ENCODE measurements around the gene SLC26A11.
"Not testable (repeated sequence)": the region's sequence is repeated elsewhere in the genome, so short reads cannot be mapped to it uniquely, and the experiment has no call there.

Gene SLC26A11

GRCh38 chr17:80243526-80244433 is 23.6 kb downstream of the SLC26A11 start:
- DNase-seq (ENCODE audit: low read depth in 2 of 2): no peak

DNA sequence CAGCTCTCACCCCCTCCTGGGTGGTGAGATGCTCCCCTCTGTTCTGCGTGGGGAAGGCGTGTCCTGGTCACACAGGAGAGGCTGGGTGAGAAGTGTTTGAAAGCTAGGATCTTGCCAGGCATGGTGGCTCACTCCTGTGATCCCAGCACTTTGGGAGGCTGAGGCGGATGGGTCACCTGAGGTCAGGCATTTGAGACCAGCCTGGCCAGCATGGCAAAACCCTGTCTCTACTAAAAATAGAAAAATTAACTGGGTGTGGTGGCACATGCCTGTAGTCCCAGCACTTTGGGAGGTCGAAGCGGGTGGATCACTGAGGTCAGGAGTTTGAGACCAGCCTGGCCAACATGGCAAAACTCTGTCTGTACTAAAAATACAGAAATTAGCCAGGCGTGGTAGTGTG is 24.2 kb downstream of the SLC26A11 start:
- DNase-seq (ENCODE audit: low read depth in 2 of 2): not testable (repeated sequence)

DNA sequence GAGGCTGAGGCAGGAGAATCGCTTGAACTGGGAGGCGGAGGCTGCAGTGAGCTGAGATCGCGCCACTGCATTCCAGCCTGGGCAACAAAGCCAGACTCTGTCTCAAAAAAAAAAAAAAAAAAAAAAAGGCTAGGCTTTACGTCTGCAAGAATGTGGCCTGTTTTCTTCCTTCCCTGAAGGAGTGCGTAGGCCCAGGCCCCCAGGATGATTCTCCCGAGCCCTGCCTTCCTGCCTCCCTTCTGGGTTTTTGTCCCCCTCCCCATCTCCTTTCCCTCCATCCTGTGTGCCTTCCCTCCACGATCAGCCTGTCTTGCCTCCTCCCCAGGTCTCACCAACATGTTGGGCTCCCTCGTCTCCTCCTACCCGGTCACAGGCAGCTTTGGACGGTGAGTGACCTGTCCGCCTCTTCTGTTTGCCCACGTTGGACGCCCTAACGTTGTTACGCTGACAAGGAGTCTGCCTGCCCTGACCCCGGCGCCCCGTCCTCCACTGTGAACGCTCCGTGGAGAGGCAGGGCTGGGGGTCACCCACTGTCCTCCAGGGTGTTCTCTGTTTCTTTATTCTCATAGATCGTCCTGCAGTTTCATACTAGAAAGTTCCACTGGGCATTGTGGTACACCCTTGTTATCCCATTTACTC is 24.8 kb downstream of the SLC26A11 start:
- no peak for DNase-seq (ENCODE audit: low read depth in 2 of 2)

- DNase-seq (ENCODE audit: low read depth in 2 of 2): no peak
Observed at GRCh38 chr17:80245566-80246265, 25.5 kb downstream of the SLC26A11 start.

- DNase-seq (ENCODE audit: low read depth in 2 of 2): no peak
Observed at GRCh38 chr17:80246266-80246681, 26.0 kb downstream of the SLC26A11 start.

DNA sequence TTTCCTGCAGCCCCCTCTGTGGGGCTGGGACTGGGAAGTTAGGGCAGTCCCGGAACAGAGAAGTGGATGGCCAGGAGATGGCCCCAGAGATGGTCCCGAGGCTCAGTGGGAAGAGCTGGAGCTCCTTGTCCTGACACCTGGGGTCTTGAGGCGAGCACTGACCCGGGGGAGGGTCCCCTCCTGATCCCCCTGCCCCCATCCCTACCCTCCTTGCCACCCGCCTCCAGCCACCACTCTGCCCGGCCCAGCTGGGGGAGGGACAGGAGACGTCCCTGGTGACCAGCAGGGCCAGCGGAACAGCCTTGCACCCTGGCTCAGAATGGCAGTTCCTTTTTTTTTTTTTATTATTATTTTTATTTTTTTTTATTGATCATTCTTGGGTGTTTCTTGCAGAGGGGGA is 26.5 kb downstream of the SLC26A11 start:
- no peak for DNase-seq (ENCODE audit: low read depth in 2 of 2)

- DNase-seq (ENCODE audit: low read depth in 2 of 2): no peak
Observed at GRCh38 chr17:80247561-80247960, 27.3 kb downstream of the SLC26A11 start.

GRCh38 chr17:80248001-80248893 is 28.0 kb downstream of the SLC26A11 start:
- DNase-seq (ENCODE audit: low read depth in 2 of 2): no peak

GRCh38 chr17:80248894-80249710 is 28.9 kb downstream of the SLC26A11 start:
- no peak for DNase-seq (ENCODE audit: low read depth in 2 of 2)

- no peak for DNase-seq (ENCODE audit: low read depth in 2 of 2)
Observed at GRCh38 chr17:80251966-80252365, 31.7 kb downstream of the SLC26A11 start.

GRCh38 chr17:80252871-80253270 is 32.6 kb downstream of the SLC26A11 start:
- no peak for DNase-seq (ENCODE audit: low read depth in 2 of 2)

DNA sequence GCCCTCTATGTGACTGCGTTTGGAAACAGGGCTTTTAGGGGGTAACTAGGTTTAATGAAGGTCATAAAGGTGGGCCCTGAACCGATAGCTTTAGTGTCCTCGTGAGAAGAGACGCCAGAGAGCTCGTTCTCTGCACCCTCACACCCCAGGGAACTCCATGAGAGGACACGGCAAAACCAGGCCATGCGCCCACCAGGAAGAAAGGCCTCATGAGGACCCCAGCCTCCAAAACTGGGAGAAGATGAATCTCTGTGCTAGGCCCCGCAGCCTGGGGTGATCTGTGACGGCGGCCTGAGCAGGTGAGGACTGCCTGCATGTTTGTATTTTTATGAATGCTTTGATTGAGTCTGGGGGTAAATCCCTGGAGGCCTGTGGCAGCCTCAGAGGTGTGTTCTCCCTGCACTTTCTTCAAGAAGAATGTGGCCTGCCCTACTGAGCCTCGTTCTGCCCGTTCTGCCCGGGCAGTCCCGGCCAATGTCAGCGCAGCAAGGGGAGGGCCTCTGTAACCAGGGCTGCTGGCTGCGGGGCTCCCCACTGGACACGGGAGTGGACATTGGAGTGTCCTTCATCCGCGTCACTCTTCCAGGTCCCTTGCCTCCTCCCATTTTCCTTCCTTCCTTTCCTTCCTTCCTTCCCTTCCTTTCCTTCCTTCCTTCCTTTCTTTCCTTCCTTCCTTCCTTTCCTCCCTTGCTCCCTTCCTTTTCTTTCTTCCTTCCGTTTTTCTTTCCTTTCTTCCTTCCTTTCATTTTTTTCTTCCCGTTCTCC is 33.6 kb downstream of the SLC26A11 start:
- DNase-seq (ENCODE audit: low read depth in 2 of 2): no peak

DNA sequence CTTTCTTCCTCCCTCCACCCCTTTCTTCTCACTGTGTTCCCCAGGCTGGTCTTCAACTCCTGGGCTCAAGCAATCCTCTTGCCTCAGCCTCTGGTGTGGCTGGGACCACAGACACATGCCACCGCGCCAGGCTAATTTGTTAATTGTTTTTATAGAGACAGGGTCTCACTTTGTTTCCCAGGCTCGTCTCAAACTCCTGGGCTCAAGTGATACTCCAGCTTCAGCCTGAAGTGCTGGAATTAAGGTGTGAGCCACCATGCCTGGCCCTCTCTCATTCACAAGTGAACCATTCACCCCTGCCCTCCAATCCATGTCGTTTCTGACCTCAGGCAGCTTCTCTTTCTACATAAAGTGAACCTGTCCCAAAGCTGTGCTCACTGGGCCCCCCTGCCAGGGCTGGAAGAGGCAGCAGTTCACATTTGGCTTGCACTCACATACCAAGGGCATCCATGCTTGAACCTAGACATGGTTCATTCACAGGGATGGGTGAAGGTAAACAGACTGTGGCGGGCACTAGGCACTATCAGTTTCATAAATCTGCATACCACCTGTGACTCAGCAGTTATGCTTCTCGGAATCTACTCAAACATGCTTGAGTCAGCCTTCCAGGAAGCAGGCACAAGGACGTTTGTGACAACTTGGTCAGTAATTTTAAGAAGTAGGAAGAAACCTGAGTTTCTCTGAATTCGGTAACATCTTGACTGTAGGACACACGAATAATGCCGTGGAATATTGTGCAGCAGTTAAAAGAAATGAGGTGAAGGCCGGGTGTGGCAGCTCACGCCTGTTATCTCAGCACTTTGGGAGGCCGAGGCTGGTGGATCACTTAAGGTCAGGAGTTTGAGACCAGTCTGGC is 34.4 kb downstream of the SLC26A11 start:
- peak; percentile 66 to 75 for DNase-seq (ENCODE audit: low read depth in 2 of 2)

- DNase-seq (ENCODE audit: low read depth in 2 of 2): no peak
Observed at GRCh38 chr17:80256034-80256350, 35.8 kb downstream of the SLC26A11 start.

DNA sequence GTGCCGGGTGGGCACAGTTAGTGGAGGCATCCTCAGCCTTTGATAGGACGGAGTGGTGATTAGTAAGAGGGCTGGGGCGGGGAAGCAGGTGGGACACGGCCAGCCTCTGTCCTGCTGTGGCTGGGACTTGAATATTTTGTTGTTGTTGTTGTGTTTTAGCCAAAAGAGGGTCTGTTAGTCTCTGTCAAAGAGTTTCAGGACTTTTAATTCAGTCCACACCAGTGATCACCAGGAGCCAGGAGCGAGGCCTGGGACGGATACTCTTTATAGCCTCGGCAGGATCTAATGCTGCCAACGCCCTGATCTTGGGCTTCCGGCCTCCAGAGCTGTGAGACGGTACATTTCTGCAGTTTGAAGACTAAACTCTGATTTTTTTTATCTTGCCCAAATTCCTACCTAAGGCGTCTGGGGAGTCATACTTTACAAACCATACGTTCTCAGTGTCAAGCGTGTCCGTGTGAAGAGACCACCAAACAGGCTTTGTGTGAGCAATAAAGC is 37.5 kb downstream of the SLC26A11 start:
- no peak for DNase-seq (ENCODE audit: low read depth in 2 of 2)

- DNase-seq (ENCODE audit: low read depth in 2 of 2): not testable (repeated sequence)
Observed at GRCh38 chr17:80258296-80258695, 38.1 kb downstream of the SLC26A11 start.

- DNase-seq (ENCODE audit: low read depth in 2 of 2): no peak
Observed at GRCh38 chr17:80259457-80260068, 39.3 kb downstream of the SLC26A11 start.

- DNase-seq (ENCODE audit: low read depth in 2 of 2): peak in 1 of 2 experiments; percentile 21
Observed at GRCh38 chr17:80260069-80260535, 39.9 kb downstream of the SLC26A11 start.
